Panc1 (cell line): ENCODE results near the gene TTC28. TPM values are rescaled to one million over a fixed set of nuclear protein-coding genes. Genes with fewer than 3 reads are reported as not detected.

ENCODE experiments used
- ATAC-seq: fragments of 200-7000 bp; cut with Tn5 transposase; 2 replicates; pipeline ENCODE4 v1.9.1; 2020; ENCODE audit warnings: mild to moderate bottlenecking, moderate library complexity
- BruUV-seq: library from RNA; stranded (reverse); fragments of 400-500 nt; replicated peaks from 2 replicates; lab custom pipeline; 2021; lab: Mats Ljungman, UMichigan
- CTCF ChIA-PET: fragments of 300-600 bp; sonication (Branson Sonifier 250); formaldehyde crosslinking; loops from one replicate; lab custom pipeline; 2022; ENCODE audit warnings: antibody characterized with exemption; lab: Charles Lee
- POLR2A ChIA-PET: fragments of 300-600 bp; sonication (Branson Sonifier 250); formaldehyde crosslinking; loops from one replicate; lab custom pipeline; 2022; ENCODE audit warnings: antibody characterized with exemption; lab: Charles Lee
- DNase-seq: peaks from one replicate; pipeline ENCODE4 v3.0.0-alpha.2; 2010; ENCODE audit warnings: low read depth, low spot score
- H3K27ac ChIP-seq: 2 replicates; pipeline ENCODE4 v1.5.1; 2011; ENCODE audit warnings: mild to moderate bottlenecking, low read length, inconsistent platforms
- H3K27me3 ChIP-seq: fragments of 200-500 bp; sonication (Bioruptor generic); 2 replicates; pipeline ENCODE4 v1.6.0; 2014; ENCODE audit warnings: low read length, inconsistent platforms; ENCODE audit not compliant: control insufficient read depth, insufficient read depth
- H3K36me3 ChIP-seq: fragments of 200-500 bp; sonication (Bioruptor generic); 2 replicates; pipeline ENCODE4 v1.5.1; 2014; ENCODE audit warnings: inconsistent platforms, mild to moderate bottlenecking, low read length, moderate library complexity; ENCODE audit not compliant: control insufficient read depth, insufficient read depth
- H3K4me1 ChIP-seq: 2 replicates; pipeline ENCODE4 v1.5.1; 2011; ENCODE audit warnings: inconsistent platforms, mild to moderate bottlenecking, low read length, moderate library complexity; ENCODE audit not compliant: control insufficient read depth, insufficient read depth
- H3K4me3 ChIP-seq, 2 experiments: 2 replicates each; pipeline ENCODE4 v1.5.1; 2011 to 2012; ENCODE audit warnings: low read depth in 2 of 2, low read length in 2 of 2, mild to moderate bottlenecking in 2 of 2, inconsistent platforms in 1 of 2, moderate library complexity in 1 of 2
- H3K9me3 ChIP-seq: fragments of 200-500 bp; sonication (Bioruptor generic); 2 replicates; pipeline ENCODE4 v1.5.1; 2014; ENCODE audit warnings: low read depth, mild to moderate bottlenecking, inconsistent platforms, low read length, moderate library complexity; ENCODE audit not compliant: control insufficient read depth, insufficient read depth
- POLR2AphosphoS5 ChIP-seq: IDR thresholded peaks from 2 replicates; pipeline ENCODE4 v1.6.1; 2012; ENCODE audit warnings: mild to moderate bottlenecking, low read depth, low read length, moderate library complexity
- SIN3A ChIP-seq: IDR thresholded peaks from 2 replicates; pipeline ENCODE4 v1.6.1; 2012; ENCODE audit warnings: low read depth, mild to moderate bottlenecking, low read length, moderate library complexity, borderline replicate concordance; ENCODE audit not compliant: insufficient read depth
- TCF7L2 ChIP-seq: IDR thresholded peaks from 2 replicates; pipeline ENCODE4 v1.6.1; 2011; ENCODE audit warnings: mild to moderate bottlenecking, low read depth, low read length, inconsistent platforms
- in situ Hi-C: cut with HindIII; loops from 2 replicates; pipeline ENCODE4 v1.10.0; 2016; ENCODE audit warnings: low sequenced_read_pairs, low pct_unique_long_range_greater_than_20kb
- intact Hi-C: fragments of 100-400 bp; cut with micrococcal nuclease; formaldehyde crosslinking; loops from one replicate; pipeline ENCODE4 v1.10.0; 2022; ENCODE audit not compliant: unreplicated experiment
- total RNA-seq: library from RNA; stranded (reverse); gene quantifications from one replicate; pipeline ENCODE4 v1.2.1, GENCODE V29; 2021; ENCODE audit not compliant: unreplicated experiment
- TF ChIP-seq, protein P1 (sequence below): fragments of 450-650 bp; IDR thresholded peaks from 2 replicates; pipeline ENCODE4 v1.5.1; 2017; ENCODE audit warnings: mild to moderate bottlenecking
- TF ChIP-seq, protein P2 (sequence below), 2 experiments: IDR thresholded peaks; 2 replicates each; pipeline ENCODE4 v1.6.1; 2011 to 2012; ENCODE audit warnings: low read depth in 2 of 2, control low read depth in 1 of 2, low read length in 1 of 2, mild to moderate bottlenecking in 1 of 2, moderate library complexity in 1 of 2; ENCODE audit not compliant: insufficient read depth in 1 of 2

The TTC28 gene
- total RNA-seq, 1 experiment from 2014 or later, result 24.8 TPM

DNA sequence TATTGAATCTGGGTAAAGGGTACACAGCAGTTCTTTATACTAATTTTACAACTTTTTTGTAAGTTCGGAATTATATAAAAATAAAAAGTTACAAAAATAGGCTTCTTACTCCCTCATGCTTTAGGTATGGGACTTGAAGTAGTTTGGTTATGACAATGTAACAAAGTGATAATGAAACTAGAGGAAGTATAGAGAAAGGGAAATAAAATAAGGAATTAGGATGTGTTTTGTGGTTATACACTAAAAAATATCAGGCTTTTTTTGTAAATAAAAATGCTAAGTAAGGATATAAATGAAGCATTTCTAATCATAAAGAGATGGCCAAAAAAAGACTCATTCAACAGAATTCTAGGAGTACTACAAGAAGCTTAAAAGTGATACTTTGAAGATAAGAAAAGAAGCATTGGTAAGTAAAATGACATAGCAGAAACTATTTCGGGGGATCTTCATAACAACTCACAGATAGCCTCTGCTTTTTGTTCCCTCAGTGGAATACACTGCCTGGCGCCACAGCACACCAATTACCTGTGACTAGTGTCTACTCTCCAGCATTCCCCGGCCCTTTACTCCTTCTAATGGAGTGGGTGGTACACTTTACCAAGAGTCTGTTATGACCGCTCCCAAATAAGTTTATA, 437.9 kb downstream of the TTC28 start:
- no peak for ATAC-seq
- TF ChIP-seq SIN3A, result no peak
- TF ChIP-seq, protein P1, sequence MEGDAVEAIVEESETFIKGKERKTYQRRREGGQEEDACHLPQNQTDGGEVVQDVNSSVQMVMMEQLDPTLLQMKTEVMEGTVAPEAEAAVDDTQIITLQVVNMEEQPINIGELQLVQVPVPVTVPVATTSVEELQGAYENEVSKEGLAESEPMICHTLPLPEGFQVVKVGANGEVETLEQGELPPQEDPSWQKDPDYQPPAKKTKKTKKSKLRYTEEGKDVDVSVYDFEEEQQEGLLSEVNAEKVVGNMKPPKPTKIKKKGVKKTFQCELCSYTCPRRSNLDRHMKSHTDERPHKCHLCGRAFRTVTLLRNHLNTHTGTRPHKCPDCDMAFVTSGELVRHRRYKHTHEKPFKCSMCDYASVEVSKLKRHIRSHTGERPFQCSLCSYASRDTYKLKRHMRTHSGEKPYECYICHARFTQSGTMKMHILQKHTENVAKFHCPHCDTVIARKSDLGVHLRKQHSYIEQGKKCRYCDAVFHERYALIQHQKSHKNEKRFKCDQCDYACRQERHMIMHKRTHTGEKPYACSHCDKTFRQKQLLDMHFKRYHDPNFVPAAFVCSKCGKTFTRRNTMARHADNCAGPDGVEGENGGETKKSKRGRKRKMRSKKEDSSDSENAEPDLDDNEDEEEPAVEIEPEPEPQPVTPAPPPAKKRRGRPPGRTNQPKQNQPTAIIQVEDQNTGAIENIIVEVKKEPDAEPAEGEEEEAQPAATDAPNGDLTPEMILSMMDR, result no peak
- TF ChIP-seq POLR2AphosphoS5, result no peak
- TF ChIP-seq, protein P2, sequence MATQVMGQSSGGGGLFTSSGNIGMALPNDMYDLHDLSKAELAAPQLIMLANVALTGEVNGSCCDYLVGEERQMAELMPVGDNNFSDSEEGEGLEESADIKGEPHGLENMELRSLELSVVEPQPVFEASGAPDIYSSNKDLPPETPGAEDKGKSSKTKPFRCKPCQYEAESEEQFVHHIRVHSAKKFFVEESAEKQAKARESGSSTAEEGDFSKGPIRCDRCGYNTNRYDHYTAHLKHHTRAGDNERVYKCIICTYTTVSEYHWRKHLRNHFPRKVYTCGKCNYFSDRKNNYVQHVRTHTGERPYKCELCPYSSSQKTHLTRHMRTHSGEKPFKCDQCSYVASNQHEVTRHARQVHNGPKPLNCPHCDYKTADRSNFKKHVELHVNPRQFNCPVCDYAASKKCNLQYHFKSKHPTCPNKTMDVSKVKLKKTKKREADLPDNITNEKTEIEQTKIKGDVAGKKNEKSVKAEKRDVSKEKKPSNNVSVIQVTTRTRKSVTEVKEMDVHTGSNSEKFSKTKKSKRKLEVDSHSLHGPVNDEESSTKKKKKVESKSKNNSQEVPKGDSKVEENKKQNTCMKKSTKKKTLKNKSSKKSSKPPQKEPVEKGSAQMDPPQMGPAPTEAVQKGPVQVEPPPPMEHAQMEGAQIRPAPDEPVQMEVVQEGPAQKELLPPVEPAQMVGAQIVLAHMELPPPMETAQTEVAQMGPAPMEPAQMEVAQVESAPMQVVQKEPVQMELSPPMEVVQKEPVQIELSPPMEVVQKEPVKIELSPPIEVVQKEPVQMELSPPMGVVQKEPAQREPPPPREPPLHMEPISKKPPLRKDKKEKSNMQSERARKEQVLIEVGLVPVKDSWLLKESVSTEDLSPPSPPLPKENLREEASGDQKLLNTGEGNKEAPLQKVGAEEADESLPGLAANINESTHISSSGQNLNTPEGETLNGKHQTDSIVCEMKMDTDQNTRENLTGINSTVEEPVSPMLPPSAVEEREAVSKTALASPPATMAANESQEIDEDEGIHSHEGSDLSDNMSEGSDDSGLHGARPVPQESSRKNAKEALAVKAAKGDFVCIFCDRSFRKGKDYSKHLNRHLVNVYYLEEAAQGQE (IDR thresholded peaks at IDR 0.05; ENCODE audit: insufficient read depth in 1 of 2, low read depth in 2 of 2, low read length in 1 of 2), result no peak
- TF ChIP-seq TCF7L2, result no peak
- no peaks in the 10 kb centered on the region for H3K9me3 ChIP-seq
- no peaks in the 10 kb centered on the region for H3K36me3 ChIP-seq
- in situ Hi-C loops (no loop called here), intact Hi-C loops (no loop called here)
- no TSS peak for BruUV-seq
- H3K27ac ChIP-seq, result no peak overlapping the region
- H3K4me3 ChIP-seq, result no peak overlapping the region
- ChIA-PET POLR2A (no interaction called here), CTCF (no interaction called here)
- DNase-seq, result no peak
- no peaks in the 10 kb centered on the region for H3K27me3 ChIP-seq
- H3K4me1 ChIP-seq, result no peaks in the 10 kb centered on the region

DNA sequence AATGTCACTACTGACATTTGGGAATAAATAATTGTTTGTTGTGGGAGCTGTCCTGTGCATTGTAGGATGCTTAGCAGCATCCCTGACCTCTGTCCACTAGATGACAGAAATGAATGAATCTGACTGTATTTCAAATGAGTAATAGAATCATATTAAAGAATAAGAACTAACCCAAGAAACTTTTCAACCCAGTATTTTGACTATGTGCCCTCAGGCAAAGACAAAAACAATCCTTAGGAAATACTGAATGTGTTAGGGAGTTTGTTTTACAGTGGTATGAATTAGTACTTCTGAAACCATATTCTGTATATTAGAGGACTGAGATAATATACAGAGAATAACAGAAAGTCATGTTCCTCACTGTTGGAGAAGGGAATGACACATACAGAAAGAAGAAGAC, 439.7 kb downstream of the TTC28 start:
- Histone ChIP-seq H3K27ac (no peak overlapping the region), H3K4me3 (no peak overlapping the region), H3K9me3 (no peaks in the 10 kb centered on the region), H3K4me1 (no peaks in the 10 kb centered on the region), H3K36me3 (no peaks in the 10 kb centered on the region), H3K27me3 (no peaks in the 10 kb centered on the region)
- TF ChIP-seq, protein P1, result no peak
- TF ChIP-seq POLR2AphosphoS5, result no peak
- TF ChIP-seq TCF7L2, result no peak
- TF ChIP-seq SIN3A, result no peak
- TF ChIP-seq, protein P2 (IDR thresholded peaks at IDR 0.05; ENCODE audit: insufficient read depth in 1 of 2, low read depth in 2 of 2, low read length in 1 of 2), result no peak
- no TSS peak for BruUV-seq
- DNase-seq (no peak), ATAC-seq (no peak)
- in situ Hi-C loops (no loop called here), intact Hi-C loops (no loop called here)
- ChIA-PET POLR2A (no interaction called here), CTCF (no interaction called here)
